Naive B cell (primary cell): ENCODE results near the gene MAK. TPM values are rescaled to one million over a fixed set of nuclear protein-coding genes. Genes with fewer than 3 reads are reported as not detected.
"Not testable (repeated sequence)": the region's sequence is repeated elsewhere in the genome, so short reads cannot be mapped to it uniquely, and the experiment has no call there.

Source experiments
- ATAC-seq, 2 donors: fragments of 150-1000 bp; cut with Tn5 transposase; 2 replicates each; pipeline ENCODE4 v1.10.0; 2021; ENCODE audit warnings: low read depth in 2 of 2, mild to moderate bottlenecking in 2 of 2, moderate library complexity in 2 of 2
- DNase-seq: peaks from one replicate; pipeline ENCODE4 v3.0.0; 2022
- H3K27ac Mint-ChIP-seq, 6 donors: one replicate each; pipeline ENCODE4 v1.8.0; 2020 to 2022; ENCODE audit warnings: mild to moderate bottlenecking in 6 of 6, mixed read lengths in 6 of 6, moderate library complexity in 5 of 6, inconsistent platforms in 2 of 6
- H3K27me3 Mint-ChIP-seq, 3 donors: one replicate each; pipeline ENCODE4 v1.8.0; 2021 to 2022; ENCODE audit warnings: mixed read lengths in 3 of 3, mild to moderate bottlenecking in 1 of 3
- H3K36me3 Mint-ChIP-seq, 2 donors: one replicate each; pipeline ENCODE4 v1.8.0; 2020 to 2022; ENCODE audit warnings: mixed read lengths in 2 of 2, inconsistent platforms in 1 of 2, mild to moderate bottlenecking in 1 of 2
- H3K4me1 Mint-ChIP-seq, 3 donors: one replicate each; pipeline ENCODE4 v1.8.0; 2020 to 2022; ENCODE audit warnings: mixed read lengths in 3 of 3, inconsistent platforms in 1 of 3, mild to moderate bottlenecking in 1 of 3, moderate library complexity in 1 of 3
- H3K4me3 Mint-ChIP-seq, 8 donors: one replicate each; pipeline ENCODE4 v1.8.0; 2020 to 2022; ENCODE audit warnings: mild to moderate bottlenecking in 8 of 8, mixed read lengths in 8 of 8, moderate library complexity in 8 of 8, inconsistent platforms in 2 of 8
- H3K9me3 Mint-ChIP-seq, 7 donors: one replicate each; pipeline ENCODE4 v1.8.0; 2020 to 2022; ENCODE audit warnings: mixed read lengths in 7 of 7, mild to moderate bottlenecking in 5 of 7, inconsistent platforms in 2 of 7, moderate library complexity in 1 of 7
- polyA plus RNA-seq, 6 donors: library from polyadenylated mRNA; unstranded; fragments of 300-500 nt; fragmentation: Illumina TruSeq; gene quantifications; one replicate each; pipeline ENCODE4 v1.2.3, GENCODE V29; 2021; ENCODE audit warnings: low read depth in 6 of 6

The MAK gene
- polyA plus RNA-seq, 6 donors from 2014 or later: 0.07 to 0.16 (median 0.09) TPM; not detected in 2

DNA sequence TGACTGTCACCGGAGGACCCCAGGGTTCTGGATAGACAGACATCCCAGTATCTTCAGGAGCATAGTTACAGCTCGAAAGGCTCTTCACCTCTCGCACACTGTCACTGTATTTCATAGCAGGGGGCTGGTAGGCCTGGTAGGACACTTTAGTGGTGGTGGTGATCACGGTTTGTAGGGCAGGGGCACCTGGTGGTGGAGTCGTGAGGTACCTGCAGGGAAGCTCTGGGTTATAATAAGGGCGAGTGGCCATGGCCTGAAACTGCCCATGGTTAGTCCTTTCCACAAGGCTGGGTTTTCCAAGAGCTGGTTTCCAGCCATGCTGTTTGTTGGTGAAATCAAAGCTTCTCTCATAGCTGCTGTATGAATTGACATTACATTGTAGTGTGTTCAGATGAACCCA, 35.9 kb upstream of the MAK start:
- Mint-ChIP-seq H3K9me3 (peaks cover 0 to 4% (median 0%) of the 10 kb centered on the region in 7 donors), H3K4me1 (no peaks in the 10 kb centered on the region), H3K27ac (peak overlapping the region in 1 of 6 donors; percentile 18), H3K36me3 (no peaks in the 10 kb centered on the region), H3K4me3 (no peak overlapping the region), H3K27me3 (peaks cover 27 to 44% (median 44%) of the 10 kb centered on the region in 3 donors)
- ATAC-seq (no peak), DNase-seq (no peak)

DNA sequence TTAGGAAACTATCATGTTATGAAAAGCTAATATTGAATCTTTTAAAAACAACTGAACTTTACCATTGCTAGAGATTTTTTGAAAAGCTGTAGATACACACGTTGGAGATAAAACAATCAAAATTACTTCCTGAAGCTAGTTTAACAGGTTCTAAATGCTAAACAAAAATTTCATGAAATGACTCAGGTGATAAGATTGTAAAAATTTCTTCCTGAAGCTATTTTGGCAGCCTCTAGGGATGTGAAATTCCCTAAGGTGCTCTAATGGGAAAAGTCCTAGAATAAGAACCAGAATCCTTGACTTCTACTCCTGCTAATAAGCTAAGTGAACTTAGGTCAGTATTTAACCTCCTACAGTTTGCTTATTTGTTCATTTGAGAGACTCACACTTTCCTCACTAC, 35.0 kb upstream of the MAK start:
- H3K36me3 Mint-ChIP-seq: no peaks in the 10 kb centered on the region
- DNase-seq: no peak
- H3K27me3 Mint-ChIP-seq: peaks cover 27 to 39% (median 37%) of the 10 kb centered on the region in 3 donors
- H3K4me3 Mint-ChIP-seq: no peak overlapping the region
- no peak overlapping the region for H3K27ac Mint-ChIP-seq
- H3K4me1 Mint-ChIP-seq: no peaks in the 10 kb centered on the region
- ATAC-seq: no peak
- H3K9me3 Mint-ChIP-seq: peaks cover 0 to 4% (median 0%) of the 10 kb centered on the region in 7 donors

DNA sequence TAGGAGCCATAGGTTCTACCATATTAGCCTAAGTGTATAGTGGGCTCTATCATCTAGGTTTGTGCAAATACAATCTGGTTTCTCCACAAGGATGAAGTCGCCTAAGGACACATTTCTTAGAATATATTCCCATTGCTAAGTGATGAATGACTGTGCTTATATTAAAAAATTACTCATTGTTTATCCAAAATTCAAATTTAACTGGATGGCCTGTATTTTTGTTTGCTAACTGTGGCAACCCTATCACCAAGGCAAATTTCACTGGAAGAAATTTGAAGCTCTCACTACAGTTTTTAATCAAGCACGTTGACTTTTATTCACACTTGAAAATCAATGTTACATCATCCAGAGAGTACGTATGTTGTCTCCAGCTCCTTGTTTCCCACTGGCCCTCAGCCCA, 29.6 kb upstream of the MAK start:
- no peaks in the 10 kb centered on the region for H3K36me3 Mint-ChIP-seq
- no peak overlapping the region for H3K4me3 Mint-ChIP-seq
- no peak for ATAC-seq
- no peaks in the 10 kb centered on the region for H3K4me1 Mint-ChIP-seq
- peaks cover 3 to 20% (median 8%) of the 10 kb centered on the region in 3 donors for H3K27me3 Mint-ChIP-seq
- peaks cover 0 to 7% (median 0%) of the 10 kb centered on the region in 7 donors for H3K9me3 Mint-ChIP-seq
- no peak for DNase-seq
- no peak overlapping the region for H3K27ac Mint-ChIP-seq

DNA sequence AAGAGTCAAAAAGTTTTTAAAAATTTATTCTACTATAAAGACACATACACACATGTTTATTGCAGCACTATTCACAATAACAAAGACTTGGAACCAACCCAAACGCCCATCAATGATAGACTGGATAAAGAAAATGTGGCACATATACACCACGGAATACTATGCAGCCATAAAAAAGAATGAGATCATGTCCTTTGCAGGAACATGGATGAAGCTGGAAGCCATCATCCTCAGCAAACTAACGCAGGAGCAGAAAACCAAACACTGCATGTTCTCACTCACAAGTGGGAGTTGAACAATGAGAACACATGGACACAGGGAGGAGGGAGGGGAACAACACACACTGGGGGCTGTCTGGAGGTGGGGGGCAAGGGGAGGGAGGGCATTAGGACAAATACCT, 28.4 kb upstream of the MAK start:
- H3K4me3 Mint-ChIP-seq, H3K27ac Mint-ChIP-seq, H3K4me1 Mint-ChIP-seq, DNase-seq, ATAC-seq, H3K9me3 Mint-ChIP-seq, H3K36me3 Mint-ChIP-seq: not testable (repeated sequence)
- H3K27me3 Mint-ChIP-seq: peaks cover 3 to 20% (median 7%) of the 10 kb centered on the region in 3 donors

DNA sequence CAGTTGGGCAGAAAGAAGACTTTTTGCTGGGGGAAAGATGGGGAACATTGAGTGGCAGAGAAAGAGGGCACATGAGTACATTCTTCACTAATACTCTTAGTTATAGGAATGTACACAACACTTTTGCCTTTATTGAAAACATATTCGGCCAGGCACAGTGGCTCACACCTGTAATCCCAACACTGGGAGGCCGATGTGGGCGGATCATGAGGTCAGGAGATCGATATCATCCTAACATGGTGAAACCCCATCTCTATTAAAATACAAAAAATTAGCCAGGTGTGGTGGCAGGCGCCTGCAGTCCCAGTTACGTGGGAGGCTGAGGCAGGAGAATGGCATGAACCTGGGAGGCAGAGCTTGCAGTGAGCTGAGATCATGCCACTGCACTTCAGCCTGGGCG, 24.7 kb upstream of the MAK start:
- not testable (repeated sequence) for DNase-seq, H3K4me3 Mint-ChIP-seq, H3K9me3 Mint-ChIP-seq, H3K36me3 Mint-ChIP-seq, H3K4me1 Mint-ChIP-seq, ATAC-seq, H3K27ac Mint-ChIP-seq, H3K27me3 Mint-ChIP-seq

DNA sequence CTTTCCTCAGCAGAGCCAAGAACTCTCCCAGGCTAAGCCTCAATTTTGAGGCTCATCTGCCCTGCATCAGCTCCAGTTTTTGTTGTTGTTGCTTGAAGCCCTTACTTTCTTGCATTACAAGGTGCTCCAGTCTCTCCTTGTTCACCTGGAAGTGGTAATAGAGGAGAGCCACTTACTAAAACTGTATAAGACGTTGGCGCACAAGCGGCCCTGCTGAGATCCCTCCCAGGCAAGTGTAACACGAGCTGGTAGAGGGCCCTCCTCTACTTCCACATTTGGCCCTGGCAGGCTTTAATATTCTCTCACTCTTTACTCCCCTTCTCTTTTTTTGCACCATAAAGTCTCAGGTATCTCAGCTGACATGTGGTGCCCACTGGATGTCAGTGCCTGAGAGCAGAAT, 24.0 kb upstream of the MAK start:
- Mint-ChIP-seq H3K27ac (no peak overlapping the region), H3K9me3 (peaks cover 0 to 4% (median 0%) of the 10 kb centered on the region in 7 donors), H3K4me3 (no peak overlapping the region), H3K4me1 (no peaks in the 10 kb centered on the region), H3K27me3 (peaks cover 0 to 5% (median 0%) of the 10 kb centered on the region in 3 donors), H3K36me3 (no peaks in the 10 kb centered on the region)
- ATAC-seq (no peak), DNase-seq (no peak)

DNA sequence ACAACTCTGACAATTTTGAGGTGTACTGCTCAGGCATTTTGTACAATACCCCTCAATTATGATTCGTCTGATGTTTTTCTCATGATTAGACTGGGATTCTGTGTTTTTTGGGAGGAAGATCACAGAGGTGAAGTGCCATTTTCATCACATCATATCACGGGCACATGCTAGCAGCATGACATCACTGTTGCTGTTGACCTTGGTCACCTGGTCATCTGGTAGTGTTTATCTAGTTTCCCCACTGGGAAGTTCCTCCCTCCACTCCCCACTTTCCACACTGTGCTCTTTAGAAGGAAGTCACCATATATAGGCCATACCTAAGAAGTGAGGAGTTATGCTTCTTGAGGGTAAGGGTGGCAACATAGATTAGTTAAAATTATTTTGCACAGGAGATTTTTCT, 22.7 kb upstream of the MAK start:
- Mint-ChIP-seq H3K9me3 (no peaks in the 10 kb centered on the region), H3K27me3 (peaks cover 0 to 12% (median 0%) of the 10 kb centered on the region in 3 donors), H3K36me3 (no peaks in the 10 kb centered on the region), H3K27ac (peak overlapping the region in 1 of 6 donors; percentile 38), H3K4me1 (no peaks in the 10 kb centered on the region), H3K4me3 (no peak overlapping the region)
- DNase-seq: no peak
- ATAC-seq: no peak

DNA sequence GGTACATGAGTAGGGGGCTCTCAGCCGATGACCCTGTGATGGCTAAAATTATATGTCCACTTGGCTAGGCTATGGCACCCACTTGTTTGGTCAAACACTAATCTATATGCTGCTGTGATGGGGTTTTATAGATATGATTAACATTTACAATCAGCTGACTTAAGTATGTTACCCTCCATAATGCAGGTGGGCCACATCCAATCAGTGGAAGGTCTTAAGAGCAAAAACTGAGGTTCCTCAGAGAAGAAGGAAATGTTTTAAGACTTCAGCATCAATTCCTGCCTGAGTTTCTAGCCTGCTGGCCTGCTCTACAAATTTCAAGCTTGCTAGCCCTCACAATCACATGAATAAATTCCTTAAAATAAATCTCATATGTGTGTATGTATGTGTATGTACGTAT, 18.9 kb upstream of the MAK start:
- H3K27me3 Mint-ChIP-seq: peaks cover 0 to 15% (median 0%) of the 10 kb centered on the region in 3 donors
- no peak overlapping the region for H3K27ac Mint-ChIP-seq
- no peak for ATAC-seq
- H3K4me3 Mint-ChIP-seq: no peak overlapping the region
- H3K4me1 Mint-ChIP-seq: peaks cover 0 to 6% (median 4%) of the 10 kb centered on the region in 3 donors
- DNase-seq: no peak
- peaks cover 5 to 23% (median 18%) of the 10 kb centered on the region in 7 donors for H3K9me3 Mint-ChIP-seq
- H3K36me3 Mint-ChIP-seq: peaks cover 0 to 9% of the 10 kb centered on the region in 2 donors

DNA sequence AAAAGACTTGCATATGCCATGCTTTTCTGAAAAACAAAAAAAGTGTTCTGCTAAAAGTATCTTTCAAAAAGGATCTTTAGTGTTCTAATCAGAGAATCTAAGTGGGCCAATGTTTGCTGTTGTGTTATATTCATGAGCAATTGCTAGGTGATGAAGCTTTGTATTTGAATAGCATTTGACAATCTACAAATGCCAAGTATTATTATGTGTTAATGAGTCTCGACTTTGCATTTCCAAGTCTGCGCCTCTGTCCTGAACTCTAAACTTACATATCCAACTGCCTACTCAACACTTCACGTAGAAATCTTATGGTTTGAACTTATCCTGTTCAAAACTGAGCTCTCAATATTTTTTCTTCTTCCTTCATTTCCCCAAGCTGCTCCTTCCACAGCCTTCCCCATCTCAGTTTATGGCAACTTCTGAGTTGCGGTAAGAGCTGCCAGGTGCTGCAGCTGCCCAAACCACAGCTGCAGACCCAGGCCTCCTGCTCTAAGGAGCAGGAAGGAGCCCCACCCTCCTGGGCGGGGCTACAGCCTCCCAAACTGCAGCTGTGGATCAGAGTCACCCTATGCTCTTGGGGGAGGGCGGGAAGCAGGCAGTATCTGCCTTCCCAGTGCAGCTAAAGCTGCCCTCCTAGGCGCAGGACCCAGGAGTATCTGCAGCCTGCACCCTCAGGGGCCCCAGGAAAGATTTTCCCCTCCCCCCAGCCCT, 16.7 kb upstream of the MAK start:
- peaks cover 0 to 6% (median 4%) of the 10 kb centered on the region in 3 donors for H3K4me1 Mint-ChIP-seq
- peaks cover 0 to 18% (median 0%) of the 10 kb centered on the region in 3 donors for H3K27me3 Mint-ChIP-seq
- no peak overlapping the region for H3K27ac Mint-ChIP-seq
- H3K36me3 Mint-ChIP-seq: peaks cover 0 to 9% of the 10 kb centered on the region in 2 donors
- peaks cover 5 to 23% (median 18%) of the 10 kb centered on the region in 7 donors for H3K9me3 Mint-ChIP-seq
- DNase-seq (no peak), ATAC-seq (no peak)
- no peak overlapping the region for H3K4me3 Mint-ChIP-seq

DNA sequence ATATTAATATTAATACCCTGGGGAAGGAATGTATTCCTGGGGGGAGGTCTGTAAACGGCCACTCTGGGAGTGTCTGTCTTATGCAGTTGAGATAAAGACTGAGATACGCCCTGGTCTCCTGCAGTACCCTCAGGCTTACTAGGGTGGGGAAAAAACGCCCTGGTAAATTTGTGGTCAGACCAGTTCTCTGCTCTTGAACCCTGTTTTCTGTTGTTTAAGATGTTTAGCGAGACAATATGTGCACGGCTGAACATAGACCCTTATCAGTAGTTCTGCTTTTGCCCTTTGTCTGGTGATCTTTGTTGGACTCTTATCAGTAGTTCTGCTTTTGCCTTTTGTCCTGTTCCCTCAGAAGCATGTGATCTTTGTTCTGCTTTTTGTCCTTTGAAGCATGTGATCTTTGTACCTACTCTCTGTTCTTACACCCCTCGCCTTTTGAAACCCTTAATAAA, 15.5 kb upstream of the MAK start:
- not testable (repeated sequence) for ATAC-seq, H3K4me1 Mint-ChIP-seq, H3K36me3 Mint-ChIP-seq, DNase-seq
- Mint-ChIP-seq H3K4me3 (peak overlapping the region in 1 of 8 donors; percentile 32), H3K27me3 (peaks cover 0 to 26% (median 0%) of the 10 kb centered on the region in 3 donors), H3K9me3 (peaks cover 5 to 23% (median 18%) of the 10 kb centered on the region in 7 donors), H3K27ac (peak overlapping the region in 2 of 6 donors; percentile 1 to 40)

DNA sequence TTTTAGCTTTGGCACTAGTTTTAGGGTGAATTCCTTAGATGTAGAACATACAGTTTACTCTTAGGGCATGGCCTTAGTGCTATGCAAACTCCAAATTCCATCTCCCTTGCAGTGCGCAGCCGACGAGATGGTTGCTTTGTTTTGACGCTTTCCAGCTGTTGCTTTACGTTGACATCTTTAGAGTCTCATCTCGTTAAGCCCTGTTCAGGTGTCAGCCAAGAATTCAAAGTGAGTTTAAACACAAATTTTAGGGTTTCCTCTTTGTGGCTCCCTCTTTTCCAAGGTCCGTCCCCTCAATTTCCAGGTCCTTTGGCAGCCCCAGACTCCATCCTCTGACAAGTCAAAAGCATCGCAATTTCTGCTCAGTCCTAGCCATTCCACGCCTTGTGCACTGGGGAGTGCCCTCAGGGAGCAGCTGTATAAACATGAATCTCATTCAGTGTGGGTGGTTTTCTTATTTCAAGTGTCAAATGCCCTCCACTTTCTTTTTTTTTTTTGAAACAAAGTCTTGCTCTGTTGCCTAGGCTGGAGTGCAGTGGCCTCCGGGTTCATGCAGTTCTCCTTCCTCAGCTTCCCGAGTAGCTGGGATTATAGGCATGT, 14.1 kb upstream of the MAK start:
- Mint-ChIP-seq H3K9me3 (peaks cover 5 to 23% (median 18%) of the 10 kb centered on the region in 7 donors), H3K27me3 (peaks cover 0 to 26% (median 0%) of the 10 kb centered on the region in 3 donors), H3K36me3 (peaks cover 0 to 9% of the 10 kb centered on the region in 2 donors), H3K4me3 (no peak overlapping the region), H3K4me1 (peaks cover 0 to 6% (median 4%) of the 10 kb centered on the region in 3 donors), H3K27ac (no peak overlapping the region)
- no peak for DNase-seq
- ATAC-seq: no peak

DNA sequence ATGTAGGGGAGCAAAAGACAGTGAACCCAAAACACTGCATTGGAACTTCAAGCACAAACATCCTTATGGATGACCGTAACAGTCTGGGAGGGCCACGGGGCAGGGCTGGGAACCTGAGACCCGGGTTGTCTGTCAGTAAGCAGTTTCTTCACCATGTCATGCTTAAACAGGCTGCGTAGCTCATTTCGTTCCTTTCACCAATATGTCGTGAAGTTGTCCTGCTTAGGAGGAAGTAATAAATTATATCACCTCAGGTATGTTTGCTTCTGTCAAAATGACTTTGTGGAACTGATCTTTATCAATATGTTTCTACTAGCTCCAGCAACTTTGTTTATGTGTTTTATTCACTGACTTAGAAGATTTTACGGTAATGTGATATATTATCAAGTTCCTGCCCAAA, 12.4 kb upstream of the MAK start:
- H3K4me3 Mint-ChIP-seq: no peak overlapping the region
- DNase-seq: no peak
- peaks cover 0 to 28% (median 4%) of the 10 kb centered on the region in 3 donors for H3K27me3 Mint-ChIP-seq
- H3K9me3 Mint-ChIP-seq: peaks cover 5 to 23% (median 18%) of the 10 kb centered on the region in 7 donors
- H3K36me3 Mint-ChIP-seq: peaks cover 0 to 9% of the 10 kb centered on the region in 2 donors
- ATAC-seq: no peak
- H3K27ac Mint-ChIP-seq: peak overlapping the region in 1 of 6 donors; percentile 44
- H3K4me1 Mint-ChIP-seq: peaks cover 0 to 6% (median 4%) of the 10 kb centered on the region in 3 donors

DNA sequence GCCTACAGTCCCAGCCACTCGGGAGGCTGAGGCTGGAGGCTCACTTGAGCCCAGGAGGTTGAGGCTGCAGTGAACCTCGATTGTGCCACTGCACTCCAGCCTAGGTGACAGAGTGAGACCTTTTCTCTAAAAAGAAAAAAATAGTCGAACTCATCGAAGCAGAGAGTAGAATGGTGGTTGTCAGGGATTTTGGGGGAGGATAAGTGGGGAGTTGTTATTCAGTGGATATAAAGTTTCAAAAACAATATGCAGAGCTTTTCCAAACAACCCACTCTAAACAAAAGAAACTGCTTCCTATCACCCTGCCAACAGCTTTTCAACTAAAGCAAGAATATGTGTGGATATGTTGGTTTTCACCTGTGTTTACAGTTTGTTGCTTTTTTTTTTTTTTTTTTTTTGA, 11.6 kb upstream of the MAK start:
- H3K4me1 Mint-ChIP-seq: peaks cover 0 to 6% (median under 1%) of the 10 kb centered on the region in 3 donors
- DNase-seq (no peak), ATAC-seq (no peak)
- H3K27me3 Mint-ChIP-seq: peaks cover 0 to 28% (median 11%) of the 10 kb centered on the region in 3 donors
- H3K36me3 Mint-ChIP-seq: peaks cover 0 to 9% of the 10 kb centered on the region in 2 donors
- H3K27ac Mint-ChIP-seq: no peak overlapping the region
- H3K9me3 Mint-ChIP-seq: peaks cover 5 to 19% (median 14%) of the 10 kb centered on the region in 7 donors
- H3K4me3 Mint-ChIP-seq: peak overlapping the region in 1 of 8 donors; percentile 51

DNA sequence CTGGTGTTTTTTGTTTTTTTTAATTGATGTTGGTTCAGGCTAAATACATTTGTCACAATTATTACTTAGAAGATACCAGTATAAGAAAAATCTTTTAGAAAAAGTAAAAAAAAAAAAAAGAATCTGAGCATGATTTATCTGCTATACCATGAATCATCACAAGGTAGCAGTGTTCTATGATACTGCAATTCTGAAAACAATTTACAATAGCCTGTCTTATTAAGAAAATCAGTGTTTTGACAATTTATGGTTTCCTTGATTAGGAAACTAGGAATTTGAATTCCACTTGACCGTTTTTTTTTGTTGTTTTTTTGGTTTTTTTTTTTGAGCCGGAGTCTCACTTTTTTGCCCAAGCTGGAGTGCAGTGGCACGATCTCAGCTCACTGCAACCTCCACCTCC, 9.3 kb upstream of the MAK start:
- DNase-seq (no peak), ATAC-seq (no peak)
- H3K4me1 Mint-ChIP-seq: no peaks in the 10 kb centered on the region
- H3K27ac Mint-ChIP-seq: no peak overlapping the region
- H3K27me3 Mint-ChIP-seq: peaks cover 8 to 36% (median 16%) of the 10 kb centered on the region in 3 donors
- no peaks in the 10 kb centered on the region for H3K36me3 Mint-ChIP-seq
- H3K9me3 Mint-ChIP-seq: peaks cover 0 to 3% (median 0%) of the 10 kb centered on the region in 7 donors
- no peak overlapping the region for H3K4me3 Mint-ChIP-seq
